Measurements from ENCODE around the gene ATP9B. TPM values are rescaled to one million over a fixed set of nuclear protein-coding genes. Genes with fewer than 3 reads are reported as not detected.

The ATP9B gene
- total RNA-seq, 1 experiment from 2014 or later = 20.9 TPM

- peaks cover 39% of the 10 kb centered on the region for H3K27me3 Mint-ChIP-seq (ENCODE audit: low read depth)
- Histone ChIP-seq H3K18ac (ENCODE audit: insufficient read length, low read depth, low read length) (no peak overlapping the region), H2AK5ac (ENCODE audit: insufficient read length, low read length) (no peak overlapping the region), H3K56ac (ENCODE audit: insufficient read length, low read depth, low read length) (no peak overlapping the region), H3K4me1 (ENCODE audit: insufficient read depth, low read length) (no peaks in the 10 kb centered on the region), H3K23me2 (ENCODE audit: insufficient read length, low read depth, low read length, poor library complexity, severe bottlenecking) (peaks cover 4% of the 10 kb centered on the region), H3T11ph (ENCODE audit: low read length) (no peak overlapping the region), H2AFZ (ENCODE audit: low read length) (no peak overlapping the region), H2BK12ac (ENCODE audit: insufficient read length, low read depth, low read length) (no peak overlapping the region), H3K27ac (ENCODE audit: insufficient read length, low read depth, low read length) (no peak overlapping the region), H4K5ac (ENCODE audit: insufficient read length, low read depth, low read length) (no peak overlapping the region), H4K91ac (ENCODE audit: insufficient read length, low read depth, low read length) (no peak overlapping the region), H3K79me1 (ENCODE audit: insufficient read depth, low read depth, low read length, poor library complexity, severe bottlenecking) (no peaks in the 10 kb centered on the region), H3K79me2 (ENCODE audit: insufficient read depth, low read length) (no peaks in the 10 kb centered on the region), H2BK15ac (ENCODE audit: low read depth, low read length) (no peak overlapping the region), H2BK20ac (ENCODE audit: low read depth, low read length, poor library complexity, severe bottlenecking) (no peak overlapping the region), H4K20me1 (ENCODE audit: control insufficient read depth, insufficient read depth, insufficient read length) (no peaks in the 10 kb centered on the region), H3K9ac (ENCODE audit: extremely low read depth, insufficient read length, low read length) (no peak overlapping the region), H4K8ac (replicated peaks; ENCODE audit: insufficient read length, low read depth, low read length) (no peak overlapping the region), H3K9me3 (ENCODE audit: control insufficient read depth, low read depth, low read length) (no peaks in the 10 kb centered on the region), H2BK5ac (ENCODE audit: insufficient read length, low read length) (no peak overlapping the region), H3K14ac (ENCODE audit: insufficient read depth, low read length) (no peak overlapping the region), H3K4ac (ENCODE audit: low read depth, low read length) (no peak overlapping the region), H2BK120ac (ENCODE audit: low read depth, low read length, poor library complexity, severe bottlenecking) (no peak overlapping the region), H3K27me3 (ENCODE audit: insufficient read depth, low read length) (peaks cover 7% of the 10 kb centered on the region; the same call in 1 of the 2 replicates), H3K23ac (ENCODE audit: insufficient read length, low read depth, low read length) (no peak overlapping the region), H3K4me2 (ENCODE audit: insufficient read depth, insufficient read length, low read length) (no peak overlapping the region)
- H3K9me3 Mint-ChIP-seq = peaks cover 28% of the 10 kb centered on the region in 2 experiments
- H3K4me3 Mint-ChIP-seq = no peak overlapping the region
- no peak for DNase-seq
- no peak overlapping the region for H3K27ac Mint-ChIP-seq
- no peaks in the 10 kb centered on the region; a peak in 1 of 4 replicates for H3K4me1 Mint-ChIP-seq
- no peak for TF ChIP-seq CTCF (conservative IDR thresholded peaks at IDR 0.05)
- peaks cover 3 to 18% (median 7%) of the 10 kb centered on the region in 3 experiments; a peak in 5 of 7 replicates for H3K36me3 Mint-ChIP-seq (ENCODE audit: insufficient read depth in 1 of 3, low read depth in 3 of 3)
- WGBS (ENCODE audit: extremely low coverage, insufficient read length, low lambda C conversion rate) = no CpG with 5 or more reads among the region's 5 CpGs
Measured at GRCh38 chr18:79064228-79064627, 5.0 kb upstream of the ATP9B start.
